Ascending aorta (tissue), 2 donors: Measurements from ENCODE around the gene BHLHA15. TPM values are rescaled to one million over a fixed set of nuclear protein-coding genes. Genes with fewer than 3 reads are reported as not detected.

Experiments used
- DNase-seq, 2 donors: peaks; one replicate each; pipeline ENCODE4 v3.0.0-alpha.2; 2019; ENCODE audit warnings: low spot score in 2 of 2
- H3K27ac ChIP-seq, 2 donors: fragments of 200-600 bp; sonication (generic); one replicate each; pipeline ENCODE4 v1.5.1; 2016 to 2017; ENCODE audit warnings: mild to moderate bottlenecking in 1 of 2
- H3K27me3 ChIP-seq: fragments of 200-600 bp; sonication (generic); one replicate; pipeline ENCODE4 v1.5.1; 2017
- H3K36me3 ChIP-seq, 2 donors: fragments of 200-600 bp; sonication (generic); one replicate each; pipeline ENCODE4 v1.5.1; 2016
- H3K4me1 ChIP-seq, 2 donors: fragments of 200-600 bp; sonication (generic); one replicate each; pipeline ENCODE4 v1.5.1; 2016 to 2017; ENCODE audit warnings: mild to moderate bottlenecking in 1 of 2
- H3K4me3 ChIP-seq, 2 donors: fragments of 200-600 bp; sonication (generic); one replicate each; pipeline ENCODE4 v1.5.1; 2016 to 2017; ENCODE audit warnings: mild to moderate bottlenecking in 1 of 2
- H3K9me3 ChIP-seq, 2 donors: fragments of 200-600 bp; sonication (generic); one replicate each; pipeline ENCODE4 v1.5.1; 2016
- CTCF ChIP-seq, 3 experiments: fragments of 200-600 bp in 2 of 3; fragments of 450-650 bp in 1 of 3; sonication (generic) in 2 of 3; IDR thresholded peaks; one replicate each; pipeline ENCODE4 v1.5.1; 2016 to 2019; ENCODE audit warnings: antibody characterized with exemption in 3 of 3, mild to moderate bottlenecking in 1 of 3, moderate library complexity in 1 of 3
- intact Hi-C: fragments of 100-400 bp; cut with DNase I; formaldehyde crosslinking; loops from one replicate; pipeline ENCODE4 v1.15.1; 2023
- total RNA-seq: library from RNA; depleted of rRNA; stranded (reverse); fragments of >200 nt; gene quantifications from one replicate; pipeline ENCODE4 v1.1.0, GENCODE V29; 2016

Gene BHLHA15
- total RNA-seq, 1 donor from 2014 or later, result not detected

GRCh38 chr7:98171449-98171848 lies 39.8 kb upstream of the BHLHA15 start:
- no peak for TF ChIP-seq CTCF (IDR thresholded peaks at IDR 0.05)
- Histone ChIP-seq H3K4me1 (no peaks in the 10 kb centered on the region), H3K27ac (no peak overlapping the region), H3K27me3 (no peaks in the 10 kb centered on the region), H3K9me3 (no peaks in the 10 kb centered on the region), H3K4me3 (no peak overlapping the region), H3K36me3 (peaks cover 14 to 26% of the 10 kb centered on the region in 2 donors)
- DNase-seq, result no peak
- intact Hi-C loops, result no loop called here

GRCh38 chr7:98174334-98175259 lies 36.6 kb upstream of the BHLHA15 start:
- H3K9me3 ChIP-seq, result no peaks in the 10 kb centered on the region
- no peak for DNase-seq
- H3K27ac ChIP-seq, result no peak overlapping the region
- no peaks in the 10 kb centered on the region for H3K4me1 ChIP-seq
- H3K27me3 ChIP-seq, result no peaks in the 10 kb centered on the region
- intact Hi-C loops, result no loop called here
- H3K4me3 ChIP-seq, result no peak overlapping the region
- peaks cover 16 to 26% of the 10 kb centered on the region in 2 donors for H3K36me3 ChIP-seq
- TF ChIP-seq CTCF (IDR thresholded peaks at IDR 0.05), result no peak

- no peaks in the 10 kb centered on the region for H3K27me3 ChIP-seq
- no peak for TF ChIP-seq CTCF (IDR thresholded peaks at IDR 0.05)
- no peak overlapping the region for H3K27ac ChIP-seq
- no peak overlapping the region for H3K4me3 ChIP-seq
- intact Hi-C loops, result no loop called here
- no peak for DNase-seq
- H3K4me1 ChIP-seq, result no peaks in the 10 kb centered on the region
- H3K9me3 ChIP-seq, result no peaks in the 10 kb centered on the region
- H3K36me3 ChIP-seq, result peaks cover 16 to 26% of the 10 kb centered on the region in 2 donors
These were observed 35.8 kb upstream of the BHLHA15 start for GRCh38 chr7:98175260-98175940.

- no peak for TF ChIP-seq CTCF (IDR thresholded peaks at IDR 0.05)
- H3K9me3 ChIP-seq, result no peaks in the 10 kb centered on the region
- no peak overlapping the region for H3K4me3 ChIP-seq
- DNase-seq, result no peak
- H3K27me3 ChIP-seq, result no peaks in the 10 kb centered on the region
- intact Hi-C loops, result no loop called here
- peaks cover 11 to 16% of the 10 kb centered on the region in 2 donors for H3K36me3 ChIP-seq
- no peaks in the 10 kb centered on the region for H3K4me1 ChIP-seq
- H3K27ac ChIP-seq, result no peak overlapping the region
These were observed 33.7 kb upstream of the BHLHA15 start for GRCh38 chr7:98177553-98177952.

GRCh38 chr7:98178321-98178720 lies 32.9 kb upstream of the BHLHA15 start:
- intact Hi-C loops, result no loop called here
- Histone ChIP-seq H3K27ac (no peak overlapping the region), H3K4me1 (no peaks in the 10 kb centered on the region), H3K9me3 (no peaks in the 10 kb centered on the region), H3K36me3 (peaks cover 11 to 16% of the 10 kb centered on the region in 2 donors), H3K4me3 (no peak overlapping the region), H3K27me3 (no peaks in the 10 kb centered on the region)
- no peak for DNase-seq
- TF ChIP-seq CTCF (IDR thresholded peaks at IDR 0.05), result no peak
